HCT116 (cell line): ENCODE results near the gene ANXA10. TPM values are rescaled to one million over a fixed set of nuclear protein-coding genes. Genes with fewer than 3 reads are reported as not detected.

ENCODE experiments used
- ATAC-seq: fragments of 200-7000 bp; cut with Tn5 transposase; 2 replicates; pipeline ENCODE4 v1.9.1; 2020; ENCODE audit warnings: mild to moderate bottlenecking, moderate library complexity
- BruUV-seq: library from RNA; stranded (reverse); fragments of 400-500 nt; replicated peaks from 2 replicates; lab custom pipeline; 2021; lab: Mats Ljungman, UMichigan
- CTCF ChIA-PET: fragments of 300-600 bp; sonication (Branson Sonifier 250); formaldehyde crosslinking; loops from one replicate; lab custom pipeline; 2021; ENCODE audit warnings: antibody characterized with exemption; lab: Charles Lee
- POLR2A ChIA-PET: fragments of 300-600, 350-600 bp; sonication (Branson Sonifier 250); formaldehyde crosslinking; loops from one replicate; lab custom pipeline; 2021; ENCODE audit warnings: antibody characterized with exemption; lab: Charles Lee
- RAD21 ChIA-PET, 2 experiments: fragments of 300-600 bp; sonication (Branson Sonifier 250); formaldehyde crosslinking; loops; one replicate each; lab custom pipeline; 2023; ENCODE audit warnings: low total read pairs in 2 of 2; ENCODE audit not compliant: uncharacterized antibody in 2 of 2, unreplicated experiment in 2 of 2, low non-redundant PET in 1 of 2; lab: Charles Lee
- DNase-seq: peaks from one replicate; pipeline ENCODE4 v3.0.0-alpha.2; 2010; ENCODE audit warnings: low read depth, low spot score
- H2AFZ ChIP-seq: fragments of 200-600 bp; shearing (Covaris generic), sonication (generic); 2 replicates; pipeline ENCODE4 v1.6.1; 2017; ENCODE audit warnings: low read depth, mixed run types, mixed read lengths, antibody characterized with exemption, low read length; ENCODE audit not compliant: poor library complexity, severe bottlenecking
- H3K27ac ChIP-seq: 2 replicates; pipeline ENCODE4 v1.5.1; 2012; ENCODE audit warnings: low read depth, low read length
- H3K27me3 ChIP-seq: fragments of 200-600 bp; sonication (generic); 2 replicates; pipeline ENCODE4 v1.6.1; 2016; ENCODE audit warnings: mixed run types, low read length, mixed read lengths; ENCODE audit not compliant: insufficient read depth
- H3K36me3 ChIP-seq, 2 experiments: fragments of 200-500 bp in 1 of 2; fragments of 200-600 bp in 1 of 2; sonication (Bioruptor generic) in 1 of 2; sonication (generic) in 1 of 2; 2 replicates each; pipeline versions ENCODE4 v1.5.1 to v1.6.1; 2014 to 2016; ENCODE audit warnings: low read length in 2 of 2, inconsistent platforms in 1 of 2, mixed read lengths in 1 of 2, mixed run types in 1 of 2; ENCODE audit not compliant: insufficient read depth in 2 of 2, control insufficient read depth in 1 of 2
- H3K4me1 ChIP-seq, 2 experiments: fragments of 200-600 bp in 1 of 2; sonication (generic) in 1 of 2; 2 replicates each; pipeline versions ENCODE4 v1.5.1 to v1.6.1; 2012 to 2017; ENCODE audit warnings: low read length in 2 of 2, inconsistent platforms in 1 of 2, mild to moderate bottlenecking in 1 of 2, mixed read lengths in 1 of 2, mixed run types in 1 of 2, moderate library complexity in 1 of 2; ENCODE audit not compliant: insufficient read depth in 2 of 2, control insufficient read depth in 1 of 2
- H3K4me2 ChIP-seq: fragments of 200-600 bp; sonication (generic); 2 replicates; pipeline ENCODE4 v1.6.1; 2017; ENCODE audit warnings: mixed run types, low read length, mixed read lengths
- H3K4me3 ChIP-seq, 2 experiments: fragments of 200-600 bp in 1 of 2; sonication (generic) in 1 of 2; replicated peaks in 1 of 2; 2 replicates each; pipeline ENCODE4 v1.5.1; 2011 to 2016; ENCODE audit warnings: low read length in 2 of 2, control low read depth in 1 of 2, low read depth in 1 of 2, mild to moderate bottlenecking in 1 of 2, mixed read lengths in 1 of 2, mixed run types in 1 of 2
- H3K79me2 ChIP-seq: fragments of 200-600 bp; sonication (generic); 2 replicates; pipeline ENCODE4 v1.6.1; 2017; ENCODE audit warnings: mild to moderate bottlenecking, mixed run types, low read length, moderate library complexity, mixed read lengths; ENCODE audit not compliant: insufficient read depth
- H3K9ac ChIP-seq: fragments of 200-600 bp; sonication (generic); 2 replicates; pipeline ENCODE4 v1.6.1; 2016; ENCODE audit warnings: low read length, mixed read lengths
- H3K9me2 ChIP-seq: fragments of 200-600 bp; sonication (generic), shearing (Covaris generic); 2 replicates; pipeline ENCODE4 v1.6.1; 2017; ENCODE audit warnings: mixed run types, mild to moderate bottlenecking, moderate library complexity; ENCODE audit not compliant: insufficient read depth
- H3K9me3 ChIP-seq, 2 experiments: fragments of 200-500 bp in 1 of 2; fragments of 200-600 bp in 1 of 2; sonication (Bioruptor generic) in 1 of 2; sonication (generic) in 1 of 2; 2 replicates each; pipeline ENCODE4 v1.6.1; 2014 to 2017; ENCODE audit warnings: low read length in 2 of 2, mixed read lengths in 2 of 2, inconsistent platforms in 1 of 2, low read depth in 1 of 2, mild to moderate bottlenecking in 1 of 2, mixed run types in 1 of 2, moderate library complexity in 1 of 2; ENCODE audit not compliant: control insufficient read depth in 1 of 2, insufficient read depth in 1 of 2
- H4K20me1 ChIP-seq: fragments of 200-600 bp; sonication (generic), shearing (Covaris generic); 2 replicates; pipeline ENCODE4 v1.6.1; 2017; ENCODE audit warnings: mixed run types, mild to moderate bottlenecking, moderate library complexity; ENCODE audit not compliant: insufficient read depth
- ELF1 ChIP-seq: IDR thresholded peaks from 2 replicates; pipeline ENCODE4 v1.6.1; 2012; ENCODE audit warnings: low read depth, borderline replicate concordance
- EZH2 ChIP-seq: fragments of 200-600 bp; sonication (generic); IDR thresholded peaks from 2 replicates; pipeline ENCODE4 v1.6.1; 2017; ENCODE audit warnings: antibody characterized with exemption, mixed run types
- FOSL1 ChIP-seq: IDR thresholded peaks from 2 replicates; pipeline ENCODE4 v1.6.1; 2012; ENCODE audit warnings: low read depth
- POLR2AphosphoS5 ChIP-seq: IDR thresholded peaks from 2 replicates; pipeline ENCODE4 v1.6.1; 2011; ENCODE audit warnings: mild to moderate bottlenecking, low read depth, low read length, moderate library complexity
- RAD21 ChIP-seq: IDR thresholded peaks from 2 replicates; pipeline ENCODE4 v1.6.1; 2012; ENCODE audit warnings: low read depth, mild to moderate bottlenecking
- SIN3A ChIP-seq: IDR thresholded peaks from 2 replicates; pipeline ENCODE4 v1.6.1; 2012; ENCODE audit warnings: low read depth
- SRF ChIP-seq: IDR thresholded peaks from 2 replicates; pipeline ENCODE4 v1.6.1; 2012; ENCODE audit warnings: low read depth
- ZNF274 ChIP-seq: fragments of 200-500 bp; sonication (Bioruptor generic); IDR thresholded peaks from 2 replicates; pipeline ENCODE4 v1.6.1; 2014; ENCODE audit warnings: mild to moderate bottlenecking, low read depth, low read length, inconsistent platforms
- intact Hi-C: fragments of 100-400 bp; cut with micrococcal nuclease; formaldehyde crosslinking; loops from 2 replicates; pipeline ENCODE4 v1.10.0; 2022
- total RNA-seq: library from RNA; stranded (reverse); gene quantifications from one replicate; pipeline ENCODE4 v1.2.1, GENCODE V29; 2021; ENCODE audit not compliant: unreplicated experiment
- TF ChIP-seq, protein P1 (sequence below): IDR thresholded peaks from 2 replicates; pipeline ENCODE4 v1.6.1; 2012
- TF ChIP-seq, protein P2 (sequence below), 3 experiments: fragments of 200-600 bp in 1 of 3; sonication (generic) in 1 of 3; IDR thresholded peaks in 2 of 3; conservative IDR thresholded peaks in 1 of 3; 2 replicates each; pipeline ENCODE4 v1.5.1; 2012 to 2017; ENCODE audit warnings: low read depth in 2 of 3, low read length in 2 of 3, antibody characterized with exemption in 1 of 3, borderline replicate concordance in 1 of 3, control low read depth in 1 of 3, mild to moderate bottlenecking in 1 of 3, mixed read lengths in 1 of 3, mixed run types in 1 of 3, moderate library complexity in 1 of 3; ENCODE audit not compliant: insufficient read depth in 1 of 3

ANXA10 gene
- total RNA-seq, 1 experiment from 2014 or later, result 15.1 TPM

DNA sequence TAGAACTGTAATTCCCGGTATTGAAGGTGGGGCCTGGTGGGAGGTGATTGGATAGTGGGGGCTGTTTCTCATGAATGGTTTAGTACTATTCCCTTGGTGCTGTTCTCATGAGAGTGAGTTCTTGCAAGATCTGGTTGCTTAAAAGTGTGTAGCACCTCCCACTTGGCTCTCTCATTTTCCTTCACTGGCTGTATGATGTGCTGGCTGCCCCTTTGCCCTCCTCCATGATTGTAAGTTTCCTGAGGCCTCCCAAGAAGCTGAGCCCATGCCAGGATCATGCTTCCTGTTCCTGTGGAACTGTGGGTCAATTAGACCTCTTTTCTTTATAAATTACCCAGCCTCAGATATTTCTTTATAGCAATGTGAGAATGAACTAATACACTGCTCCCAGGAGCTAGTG is 8.7 kb downstream of the ANXA10 start:
- H3K9ac ChIP-seq, result no peak overlapping the region
- POLR2A ChIA-PET, result no interaction called here
- H3K9me3 ChIP-seq, result no peaks in the 10 kb centered on the region
- H3K4me3 ChIP-seq, result no peak overlapping the region
- CTCF ChIA-PET, result no interaction called here
- H2AFZ ChIP-seq, result no peak overlapping the region
- no TSS peak for BruUV-seq
- H3K27ac ChIP-seq, result peak overlapping the region; percentile 97
- peaks cover 0 to 24% of the 10 kb centered on the region in 2 experiments; a peak in 1 of 4 replicates for H3K36me3 ChIP-seq
- no peaks in the 10 kb centered on the region for H3K79me2 ChIP-seq
- DNase-seq, result no peak
- H3K27me3 ChIP-seq, result no peaks in the 10 kb centered on the region
- RAD21 ChIA-PET, result no interaction called here
- no peak for ATAC-seq
- intact Hi-C loops, result no loop called here
- no peak overlapping the region for H3K4me2 ChIP-seq
- peaks cover 35 to 50% of the 10 kb centered on the region in 2 experiments for H3K4me1 ChIP-seq
- TF ChIP-seq SIN3A (no peak), ZNF274 (no peak), ELF1 (no peak), POLR2AphosphoS5 (no peak), SRF (no peak), EZH2 (no peak), RAD21 (no peak), FOSL1 (no peak)
- TF ChIP-seq, protein P1, sequence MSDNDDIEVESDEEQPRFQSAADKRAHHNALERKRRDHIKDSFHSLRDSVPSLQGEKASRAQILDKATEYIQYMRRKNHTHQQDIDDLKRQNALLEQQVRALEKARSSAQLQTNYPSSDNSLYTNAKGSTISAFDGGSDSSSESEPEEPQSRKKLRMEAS, result no peak
- TF ChIP-seq, protein P2, sequence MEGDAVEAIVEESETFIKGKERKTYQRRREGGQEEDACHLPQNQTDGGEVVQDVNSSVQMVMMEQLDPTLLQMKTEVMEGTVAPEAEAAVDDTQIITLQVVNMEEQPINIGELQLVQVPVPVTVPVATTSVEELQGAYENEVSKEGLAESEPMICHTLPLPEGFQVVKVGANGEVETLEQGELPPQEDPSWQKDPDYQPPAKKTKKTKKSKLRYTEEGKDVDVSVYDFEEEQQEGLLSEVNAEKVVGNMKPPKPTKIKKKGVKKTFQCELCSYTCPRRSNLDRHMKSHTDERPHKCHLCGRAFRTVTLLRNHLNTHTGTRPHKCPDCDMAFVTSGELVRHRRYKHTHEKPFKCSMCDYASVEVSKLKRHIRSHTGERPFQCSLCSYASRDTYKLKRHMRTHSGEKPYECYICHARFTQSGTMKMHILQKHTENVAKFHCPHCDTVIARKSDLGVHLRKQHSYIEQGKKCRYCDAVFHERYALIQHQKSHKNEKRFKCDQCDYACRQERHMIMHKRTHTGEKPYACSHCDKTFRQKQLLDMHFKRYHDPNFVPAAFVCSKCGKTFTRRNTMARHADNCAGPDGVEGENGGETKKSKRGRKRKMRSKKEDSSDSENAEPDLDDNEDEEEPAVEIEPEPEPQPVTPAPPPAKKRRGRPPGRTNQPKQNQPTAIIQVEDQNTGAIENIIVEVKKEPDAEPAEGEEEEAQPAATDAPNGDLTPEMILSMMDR (IDR thresholded peaks at IDR 0.05 in 2 of 3, conservative IDR thresholded peaks at IDR 0.05 in 1 of 3; ENCODE audit: borderline replicate concordance in 1 of 3, insufficient read depth in 1 of 3, low read depth in 2 of 3, low read length in 2 of 3), result no peak
- no peaks in the 10 kb centered on the region for H4K20me1 ChIP-seq
- no peaks in the 10 kb centered on the region; the same call in 1 of the 2 replicates for H3K9me2 ChIP-seq
